CD4-positive, alpha-beta T cell treated with Interleukin-17A for 1 hour (primary cell): ENCODE results near the gene ELAPOR1.
"Not testable (repeated sequence)": the region's sequence is repeated elsewhere in the genome, so short reads cannot be mapped to it uniquely, and the experiment has no call there.

Experiments
- DNase-seq: peaks from one replicate; pipeline ENCODE4 v3.0.0-alpha.2; 2020

Gene ELAPOR1

GRCh38 chr1:109137958-109138357 lies 24.0 kb downstream of the ELAPOR1 start:
- DNase-seq: no peak

- DNase-seq: no peak
These were observed 24.4 kb downstream of the ELAPOR1 start for GRCh38 chr1:109138358-109138757.

- DNase-seq: no peak
These were observed 26.5 kb downstream of the ELAPOR1 start for GRCh38 chr1:109140392-109140791.

- DNase-seq: no peak
These were observed 28.3 kb downstream of the ELAPOR1 start for GRCh38 chr1:109142260-109142659.

- not testable (repeated sequence) for DNase-seq
These were observed 28.8 kb downstream of the ELAPOR1 start for GRCh38 chr1:109142725-109143124.

GRCh38 chr1:109148987-109149561 lies 35.2 kb downstream of the ELAPOR1 start:
- no peak for DNase-seq

GRCh38 chr1:109149874-109150601 lies 36.1 kb downstream of the ELAPOR1 start:
- no peak for DNase-seq

GRCh38 chr1:109151146-109151990 lies 37.5 kb downstream of the ELAPOR1 start:
- DNase-seq: no peak

GRCh38 chr1:109152196-109152595 lies 38.3 kb downstream of the ELAPOR1 start:
- DNase-seq: no peak

- DNase-seq: no peak
These were observed 43.0 kb downstream of the ELAPOR1 start for GRCh38 chr1:109156916-109157385.

GRCh38 chr1:109158433-109158832 lies 44.5 kb downstream of the ELAPOR1 start:
- no peak for DNase-seq

GRCh38 chr1:109159326-109159725 lies 45.4 kb downstream of the ELAPOR1 start:
- no peak for DNase-seq

GRCh38 chr1:109160071-109160840 lies 46.3 kb downstream of the ELAPOR1 start:
- no peak for DNase-seq

GRCh38 chr1:109161858-109162606 lies 48.1 kb downstream of the ELAPOR1 start:
- peak; percentile 34 for DNase-seq

- no peak for DNase-seq
These were observed 48.7 kb downstream of the ELAPOR1 start for GRCh38 chr1:109162626-109163025.

- DNase-seq: no peak
These were observed 49.6 kb downstream of the ELAPOR1 start for GRCh38 chr1:109163551-109163950.
